Caco-2 (cell line): Measurements from ENCODE around the gene MVB12B. TPM values are rescaled to one million over a fixed set of nuclear protein-coding genes. Genes with fewer than 3 reads are reported as not detected.

ENCODE experiments used
- BruUV-seq: library from RNA; stranded (reverse); fragments of 400-500 nt; replicated peaks from 2 replicates; lab custom pipeline; 2021; lab: Mats Ljungman, UMichigan
- CTCF ChIA-PET: fragments of 300-600 bp; sonication (Branson Sonifier 250); formaldehyde crosslinking; loops from one replicate; lab custom pipeline; 2022; ENCODE audit warnings: antibody characterized with exemption; lab: Charles Lee
- POLR2A ChIA-PET: fragments of 300-600 bp; sonication (Branson Sonifier 250); formaldehyde crosslinking; loops from one replicate; lab custom pipeline; 2022; ENCODE audit warnings: antibody characterized with exemption; lab: Charles Lee
- DNase-seq, 2 experiments: peaks; one replicate each; pipeline versions ENCODE4 v3.0.0 to v3.0.0-alpha.2; 2020 to 2022
- H3K27me3 ChIP-seq: replicated peaks from 2 replicates; pipeline ENCODE4 v1.6.0; 2011; ENCODE audit warnings: low read length; ENCODE audit not compliant: control insufficient read depth, insufficient read depth
- H3K36me3 ChIP-seq: 2 replicates; pipeline ENCODE4 v1.5.1; 2011; ENCODE audit warnings: low read length; ENCODE audit not compliant: control insufficient read depth, insufficient read depth
- H3K4me1 ChIP-seq: fragments of 250-450 bp; sonication (Bioruptor Pico); 2 replicates; pipeline ENCODE4 v1.5.1; 2020; ENCODE audit warnings: mild to moderate bottlenecking
- H3K4me3 ChIP-seq: 2 replicates; pipeline ENCODE4 v1.5.1; 2011; ENCODE audit warnings: low read depth, mild to moderate bottlenecking, control low read depth, low read length
- H3K9me3 ChIP-seq: fragments of 250-450 bp; sonication (Bioruptor Pico); 2 replicates; pipeline ENCODE4 v1.5.1; 2020; ENCODE audit warnings: mild to moderate bottlenecking, moderate library complexity
- H3K27ac Mint-ChIP-seq: one replicate; pipeline ENCODE4 v1.8.0; 2022; ENCODE audit warnings: mixed read lengths; ENCODE audit not compliant: unreplicated experiment
- H3K27me3 Mint-ChIP-seq: one replicate; pipeline ENCODE4 v1.8.0; 2022; ENCODE audit warnings: mixed read lengths; ENCODE audit not compliant: insufficient read depth, unreplicated experiment
- H3K36me3 Mint-ChIP-seq: one replicate; pipeline ENCODE4 v1.8.0; 2022; ENCODE audit warnings: mild to moderate bottlenecking, mixed read lengths; ENCODE audit not compliant: insufficient read depth, unreplicated experiment
- H3K4me1 Mint-ChIP-seq: one replicate; pipeline ENCODE4 v1.8.0; 2022; ENCODE audit warnings: low read depth, mixed read lengths; ENCODE audit not compliant: unreplicated experiment
- H3K4me3 Mint-ChIP-seq: one replicate; pipeline ENCODE4 v1.8.0; 2022; ENCODE audit warnings: mild to moderate bottlenecking, moderate library complexity, mixed read lengths; ENCODE audit not compliant: unreplicated experiment
- H3K9me3 Mint-ChIP-seq: one replicate; pipeline ENCODE4 v1.8.0; 2022; ENCODE audit warnings: mixed read lengths; ENCODE audit not compliant: unreplicated experiment
- CTCF ChIP-seq, 2 experiments: fragments of 200-600 bp in 1 of 2; IDR thresholded peaks; 1 replicate in 1 of 2; 2 replicates in 1 of 2; pipeline versions ENCODE4 v1.5.1 to v1.8.0; 2011 to 2022; ENCODE audit warnings: antibody characterized with exemption in 1 of 2, control low read depth in 1 of 2, inconsistent platforms in 1 of 2, low read depth in 1 of 2, low read length in 1 of 2, mild to moderate bottlenecking in 1 of 2, moderate library complexity in 1 of 2; ENCODE audit not compliant: insufficient read depth in 1 of 2, severe bottlenecking in 1 of 2, unreplicated experiment in 1 of 2
- intact Hi-C: fragments of 100-400 bp; cut with micrococcal nuclease; formaldehyde crosslinking; loops from one replicate; pipeline ENCODE4 v1.10.0; 2022; ENCODE audit not compliant: unreplicated experiment
- total RNA-seq: library from RNA; stranded (reverse); gene quantifications from 2 replicates; pipeline ENCODE4 v1.2.3, GENCODE V29; 2022

Gene MVB12B
- total RNA-seq, 1 experiment from 2014 or later, result 24.4 TPM

GRCh38 chr9:126365780-126366179 lies 39.2 kb downstream of the MVB12B start:
- no peak for DNase-seq
- peaks cover 28% of the 10 kb centered on the region for H3K9me3 Mint-ChIP-seq
- no peaks in the 10 kb centered on the region for H3K27me3 Mint-ChIP-seq
- Histone ChIP-seq H3K9me3 (peaks cover 9% of the 10 kb centered on the region; the same call in 1 of the 2 replicates), H3K36me3 (no peaks in the 10 kb centered on the region; the same call in 1 of the 2 replicates), H3K4me1 (peaks cover 17% of the 10 kb centered on the region), H3K4me3 (no peak overlapping the region), H3K27me3 (no peaks in the 10 kb centered on the region)
- BruUV-seq, result no TSS peak
- H3K4me1 Mint-ChIP-seq, result peaks cover 22% of the 10 kb centered on the region
- peak overlapping the region; percentile 1 for H3K27ac Mint-ChIP-seq
- ChIA-PET CTCF (no interaction called here), POLR2A (no interaction called here)
- H3K36me3 Mint-ChIP-seq, result no peaks in the 10 kb centered on the region
- intact Hi-C loops, result loop anchor here (1.0 kb wide), 1 partner anchor 63 kb away; no protein-coding TSS in a partner anchor
- no peak overlapping the region for H3K4me3 Mint-ChIP-seq
- TF ChIP-seq CTCF (IDR thresholded peaks at IDR 0.05; ENCODE audit: insufficient read depth in 1 of 2, low read depth in 1 of 2, low read length in 1 of 2, severe bottlenecking in 1 of 2, unreplicated experiment in 1 of 2), result peak in 1 of 2 experiments; percentile 3

- Histone ChIP-seq H3K9me3 (peaks cover 9% of the 10 kb centered on the region; the same call in 1 of the 2 replicates), H3K4me1 (peaks cover 24% of the 10 kb centered on the region), H3K4me3 (no peak overlapping the region), H3K36me3 (no peaks in the 10 kb centered on the region; the same call in none of the 2 replicates), H3K27me3 (no peaks in the 10 kb centered on the region)
- Mint-ChIP-seq H3K27ac (peak overlapping the region; percentile 30), H3K36me3 (no peaks in the 10 kb centered on the region), H3K27me3 (no peaks in the 10 kb centered on the region), H3K4me1 (peaks cover 25% of the 10 kb centered on the region), H3K4me3 (no peak overlapping the region), H3K9me3 (peaks cover 21% of the 10 kb centered on the region)
- intact Hi-C loops, result no loop called here
- no peak for DNase-seq
- no TSS peak for BruUV-seq
- no peak for TF ChIP-seq CTCF (IDR thresholded peaks at IDR 0.05; ENCODE audit: insufficient read depth in 1 of 2, low read depth in 1 of 2, low read length in 1 of 2, severe bottlenecking in 1 of 2, unreplicated experiment in 1 of 2)
- CTCF ChIA-PET, result no interaction called here
- POLR2A ChIA-PET, result no interaction called here
Measured at GRCh38 chr9:126366366-126367011, 39.9 kb downstream of the MVB12B start.

GRCh38 chr9:126367139-126367538 lies 40.5 kb downstream of the MVB12B start:
- no TSS peak for BruUV-seq
- intact Hi-C loops, result no loop called here
- peaks cover 6% of the 10 kb centered on the region; the same call in 1 of the 2 replicates for H3K9me3 ChIP-seq
- ChIA-PET CTCF (interaction anchor here (0.6 kb wide), 1 partner anchor 1889 kb away, joined by 4 read pairs; no protein-coding TSS in a partner anchor), POLR2A (no interaction called here)
- no peaks in the 10 kb centered on the region; the same call in none of the 2 replicates for H3K36me3 ChIP-seq
- Mint-ChIP-seq H3K36me3 (no peaks in the 10 kb centered on the region), H3K4me3 (no peak overlapping the region), H3K4me1 (peaks cover 31% of the 10 kb centered on the region), H3K27ac (peak overlapping the region; percentile 30), H3K27me3 (no peaks in the 10 kb centered on the region), H3K9me3 (peaks cover 15% of the 10 kb centered on the region)
- no peak for TF ChIP-seq CTCF (IDR thresholded peaks at IDR 0.05; ENCODE audit: insufficient read depth in 1 of 2, low read depth in 1 of 2, low read length in 1 of 2, severe bottlenecking in 1 of 2, unreplicated experiment in 1 of 2)
- no peak for DNase-seq
- H3K4me3 ChIP-seq, result no peak overlapping the region
- H3K27me3 ChIP-seq, result no peaks in the 10 kb centered on the region
- peaks cover 29% of the 10 kb centered on the region for H3K4me1 ChIP-seq
